Liver (tissue), 3 donors: ENCODE data around the gene OR5H14.

Experiments used
- JUND ChIP-seq, 2 donors: IDR thresholded peaks; 2 replicates each; pipeline ENCODE4 v1.6.1; 2016; ENCODE audit warnings: antibody characterized with exemption in 2 of 2
- RAD21 ChIP-seq, 2 donors: IDR thresholded peaks; 2 replicates each; pipeline ENCODE4 v1.6.1; 2016; ENCODE audit warnings: antibody characterized with exemption in 2 of 2, mild to moderate bottlenecking in 2 of 2
- RXRA ChIP-seq, 2 donors: IDR thresholded peaks; 2 replicates each; pipeline ENCODE4 v1.6.1; 2017 to 2018; ENCODE audit warnings: antibody characterized with exemption in 2 of 2, mild to moderate bottlenecking in 1 of 2
- TAF1 ChIP-seq: conservative IDR thresholded peaks from 2 replicates; pipeline ENCODE4 v1.6.1; 2016; ENCODE audit warnings: antibody characterized with exemption, mild to moderate bottlenecking
- YY1 ChIP-seq: IDR thresholded peaks from 2 replicates; pipeline ENCODE4 v1.6.1; 2016; ENCODE audit warnings: antibody characterized with exemption, mild to moderate bottlenecking
- TF ChIP-seq, protein P1 (sequence below): fragments of 150-350 bp; IDR thresholded peaks from 2 replicates; pipeline ENCODE4 v1.5.1; 2017; ENCODE audit warnings: improper control_type of control experiment, low read depth, low read length; ENCODE audit not compliant: missing input control
- TF ChIP-seq, protein P2 (sequence below): IDR thresholded peaks from 2 replicates; pipeline ENCODE4 v1.6.1; 2016; ENCODE audit warnings: antibody characterized with exemption
- donor health status: healthy.
- donor health status: healthy.

DNA sequence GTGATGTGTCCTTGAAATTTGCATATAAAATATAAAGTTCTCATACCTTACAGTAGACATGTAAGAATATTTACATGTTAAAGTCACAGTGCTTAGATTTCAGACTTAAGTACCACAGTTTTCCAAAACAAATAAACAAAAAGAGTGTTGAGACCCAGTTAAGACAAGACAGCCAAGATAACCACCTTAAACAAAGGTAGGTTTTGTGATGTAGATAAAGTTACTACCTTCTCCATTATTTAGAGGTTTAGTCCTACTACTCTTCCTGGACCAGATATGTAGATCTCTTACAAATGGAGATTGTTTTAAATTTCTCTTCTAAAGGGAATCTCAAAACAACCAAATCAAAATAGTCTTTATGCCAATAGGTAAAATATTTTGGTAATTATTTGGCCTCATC lies 34.9 kb downstream of the OR5H14 start:
- TF ChIP-seq, protein P1, sequence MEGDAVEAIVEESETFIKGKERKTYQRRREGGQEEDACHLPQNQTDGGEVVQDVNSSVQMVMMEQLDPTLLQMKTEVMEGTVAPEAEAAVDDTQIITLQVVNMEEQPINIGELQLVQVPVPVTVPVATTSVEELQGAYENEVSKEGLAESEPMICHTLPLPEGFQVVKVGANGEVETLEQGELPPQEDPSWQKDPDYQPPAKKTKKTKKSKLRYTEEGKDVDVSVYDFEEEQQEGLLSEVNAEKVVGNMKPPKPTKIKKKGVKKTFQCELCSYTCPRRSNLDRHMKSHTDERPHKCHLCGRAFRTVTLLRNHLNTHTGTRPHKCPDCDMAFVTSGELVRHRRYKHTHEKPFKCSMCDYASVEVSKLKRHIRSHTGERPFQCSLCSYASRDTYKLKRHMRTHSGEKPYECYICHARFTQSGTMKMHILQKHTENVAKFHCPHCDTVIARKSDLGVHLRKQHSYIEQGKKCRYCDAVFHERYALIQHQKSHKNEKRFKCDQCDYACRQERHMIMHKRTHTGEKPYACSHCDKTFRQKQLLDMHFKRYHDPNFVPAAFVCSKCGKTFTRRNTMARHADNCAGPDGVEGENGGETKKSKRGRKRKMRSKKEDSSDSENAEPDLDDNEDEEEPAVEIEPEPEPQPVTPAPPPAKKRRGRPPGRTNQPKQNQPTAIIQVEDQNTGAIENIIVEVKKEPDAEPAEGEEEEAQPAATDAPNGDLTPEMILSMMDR: no peak
- TF ChIP-seq TAF1 (no peak), RXRA (IDR thresholded peaks at IDR 0.05) (no peak), RAD21 (IDR thresholded peaks at IDR 0.05) (no peak), YY1 (no peak), JUND (IDR thresholded peaks at IDR 0.05) (no peak)
- TF ChIP-seq, protein P2, sequence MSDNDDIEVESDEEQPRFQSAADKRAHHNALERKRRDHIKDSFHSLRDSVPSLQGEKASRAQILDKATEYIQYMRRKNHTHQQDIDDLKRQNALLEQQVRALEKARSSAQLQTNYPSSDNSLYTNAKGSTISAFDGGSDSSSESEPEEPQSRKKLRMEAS: no peak
